SU-DHL-6 (cell line): Measurements from ENCODE around the gene PPIB.

Source experiments
- H2AFZ ChIP-seq: fragments of 200-600 bp; sonication (generic); 2 replicates; pipeline ENCODE4 v1.6.1; 2014; ENCODE audit warnings: low read depth, mild to moderate bottlenecking, moderate library complexity, mixed read lengths, antibody characterized with exemption, low read length; ENCODE audit not compliant: severe bottlenecking
- H3F3A ChIP-seq: fragments of 200-600 bp; shearing (Covaris generic); 2 replicates; pipeline ENCODE4 v1.6.0; 2016; ENCODE audit warnings: antibody characterized with exemption, mild to moderate bottlenecking; ENCODE audit not compliant: insufficient read depth
- H3K27ac ChIP-seq: fragments of 200-600 bp; sonication (generic); 2 replicates; pipeline ENCODE4 v1.5.1; 2016; ENCODE audit warnings: low read depth, mild to moderate bottlenecking, low read length, moderate library complexity, mixed read lengths
- H3K27me3 ChIP-seq: fragments of 200-600 bp; sonication (generic), shearing (Covaris generic); 2 replicates; pipeline ENCODE4 v1.6.0; 2014; ENCODE audit warnings: mild to moderate bottlenecking, low read length
- H3K36me3 ChIP-seq: fragments of 200-600 bp; sonication (generic); 2 replicates; pipeline ENCODE4 v1.6.1; 2014; ENCODE audit warnings: mild to moderate bottlenecking, low read length, mixed read lengths
- H3K4me2 ChIP-seq: fragments of 300-600, 200-600 bp; shearing (Covaris generic), sonication (generic); 2 replicates; pipeline ENCODE4 v1.6.0; 2014; ENCODE audit warnings: low read length, low read depth, mild to moderate bottlenecking; ENCODE audit not compliant: poor library complexity, severe bottlenecking
- H3K4me3 ChIP-seq: fragments of 200-600 bp; sonication (generic); 2 replicates; pipeline ENCODE4 v1.5.1; 2014; ENCODE audit warnings: antibody characterized with exemption, low read length, mild to moderate bottlenecking, mixed read lengths; ENCODE audit not compliant: insufficient read depth, poor library complexity, severe bottlenecking
- H3K79me2 ChIP-seq: fragments of 200-600 bp; sonication (generic); 2 replicates; pipeline ENCODE4 v1.6.1; 2014; ENCODE audit warnings: mild to moderate bottlenecking, low read length, moderate library complexity; ENCODE audit not compliant: insufficient read depth
- H3K9ac ChIP-seq: fragments of 200-600 bp; sonication (generic); 2 replicates; pipeline ENCODE4 v1.7.0; 2014; ENCODE audit warnings: mild to moderate bottlenecking, low read length
- H3K9me2 ChIP-seq: fragments of 200-600 bp; sonication (generic); replicated peaks from 2 replicates; pipeline ENCODE4 v1.6.1; 2014; ENCODE audit warnings: low read length; ENCODE audit not compliant: insufficient read depth
- H3K9me3 ChIP-seq: fragments of 200-600 bp; sonication (generic); 2 replicates; pipeline ENCODE4 v1.6.1; 2014; ENCODE audit warnings: low read length, mixed read lengths; ENCODE audit not compliant: insufficient read depth
- H4K20me1 ChIP-seq: fragments of 200-600 bp; sonication (generic); 2 replicates; pipeline ENCODE4 v1.6.1; 2014; ENCODE audit warnings: low read depth, mild to moderate bottlenecking, antibody characterized with exemption, low read length, moderate library complexity, mixed read lengths
- EZH2phosphoT487 ChIP-seq: fragments of 200-600 bp; sonication (generic), shearing (Covaris generic); conservative IDR thresholded peaks from 2 replicates; pipeline ENCODE4 v1.6.1; 2018; ENCODE audit warnings: mild to moderate bottlenecking, antibody characterized with exemption, low read length, moderate library complexity, mixed read lengths
- TF ChIP-seq, protein P1 (sequence below): fragments of 200-600 bp; sonication (generic); IDR thresholded peaks from one replicate; pipeline ENCODE4 v1.5.1; 2017; ENCODE audit warnings: antibody characterized with exemption, mild to moderate bottlenecking, low read length, moderate library complexity; ENCODE audit not compliant: insufficient read depth, poor library complexity, severe bottlenecking

The PPIB gene

DNA sequence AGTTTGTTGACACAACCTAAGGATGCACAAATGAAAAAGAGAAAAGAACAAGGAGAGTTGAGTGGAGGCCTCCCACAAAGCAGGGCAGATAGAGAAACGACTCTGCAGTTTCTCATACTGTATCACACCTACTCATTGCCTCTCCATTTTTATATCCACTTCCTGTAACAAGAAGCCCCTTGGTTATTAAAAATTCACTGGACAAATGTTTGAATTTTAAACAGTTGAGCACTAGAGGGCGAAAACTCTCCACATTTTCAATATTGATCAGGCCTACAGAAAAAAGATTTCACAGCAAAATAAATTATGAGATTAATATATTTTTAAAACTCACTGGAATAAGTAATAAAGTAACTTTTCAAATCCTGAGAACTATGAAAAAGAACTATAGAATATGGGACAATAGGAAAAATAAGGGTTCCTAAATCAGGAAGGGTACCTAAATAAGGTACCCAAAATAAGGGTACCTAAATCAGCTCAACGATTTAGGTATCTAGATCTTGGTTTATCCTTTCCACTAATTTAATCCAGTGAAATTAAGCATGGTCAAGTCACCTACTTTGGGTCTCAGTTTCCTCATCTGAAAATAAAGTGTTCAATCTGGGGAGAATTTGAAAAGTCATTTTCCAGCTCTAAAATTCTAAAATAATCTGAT is 47.0 kb upstream of the PPIB start:
- Histone ChIP-seq H3K9me2 (no peaks in the 10 kb centered on the region), H3F3A (no peaks in the 10 kb centered on the region), H3K9me3 (no peaks in the 10 kb centered on the region), H3K27me3 (no peaks in the 10 kb centered on the region), H3K4me2 (no peak overlapping the region), H3K9ac (no peak overlapping the region), H3K79me2 (no peaks in the 10 kb centered on the region), H3K4me3 (no peak overlapping the region), H2AFZ (no peak overlapping the region), H3K27ac (no peak overlapping the region), H3K36me3 (no peaks in the 10 kb centered on the region), H4K20me1 (no peaks in the 10 kb centered on the region)
- TF ChIP-seq, protein P1, sequence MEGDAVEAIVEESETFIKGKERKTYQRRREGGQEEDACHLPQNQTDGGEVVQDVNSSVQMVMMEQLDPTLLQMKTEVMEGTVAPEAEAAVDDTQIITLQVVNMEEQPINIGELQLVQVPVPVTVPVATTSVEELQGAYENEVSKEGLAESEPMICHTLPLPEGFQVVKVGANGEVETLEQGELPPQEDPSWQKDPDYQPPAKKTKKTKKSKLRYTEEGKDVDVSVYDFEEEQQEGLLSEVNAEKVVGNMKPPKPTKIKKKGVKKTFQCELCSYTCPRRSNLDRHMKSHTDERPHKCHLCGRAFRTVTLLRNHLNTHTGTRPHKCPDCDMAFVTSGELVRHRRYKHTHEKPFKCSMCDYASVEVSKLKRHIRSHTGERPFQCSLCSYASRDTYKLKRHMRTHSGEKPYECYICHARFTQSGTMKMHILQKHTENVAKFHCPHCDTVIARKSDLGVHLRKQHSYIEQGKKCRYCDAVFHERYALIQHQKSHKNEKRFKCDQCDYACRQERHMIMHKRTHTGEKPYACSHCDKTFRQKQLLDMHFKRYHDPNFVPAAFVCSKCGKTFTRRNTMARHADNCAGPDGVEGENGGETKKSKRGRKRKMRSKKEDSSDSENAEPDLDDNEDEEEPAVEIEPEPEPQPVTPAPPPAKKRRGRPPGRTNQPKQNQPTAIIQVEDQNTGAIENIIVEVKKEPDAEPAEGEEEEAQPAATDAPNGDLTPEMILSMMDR = peak; percentile 54
- no peak for TF ChIP-seq EZH2phosphoT487

DNA sequence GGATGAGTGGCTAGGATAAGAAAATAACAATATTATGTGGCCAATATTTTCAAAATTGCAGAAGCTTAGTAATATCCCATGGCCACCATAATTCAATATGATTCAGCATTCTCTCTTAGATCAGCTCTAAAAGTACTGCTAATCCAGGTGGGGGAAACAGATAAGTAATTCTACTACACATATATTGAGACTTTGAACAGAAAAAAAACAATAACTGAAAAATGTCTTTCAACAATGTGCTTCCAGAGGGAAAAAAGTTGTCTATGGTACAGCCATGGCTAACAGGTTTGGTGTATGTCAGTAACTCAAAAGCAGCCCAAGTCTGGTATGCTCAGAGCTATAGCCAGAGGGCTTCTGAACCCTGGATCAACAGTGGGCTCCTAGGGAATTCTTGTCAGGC is 42.4 kb upstream of the PPIB start:
- no peak overlapping the region for H3K4me3 ChIP-seq
- no peaks in the 10 kb centered on the region for H3K9me2 ChIP-seq
- H3K27ac ChIP-seq = no peak overlapping the region
- TF ChIP-seq, protein P1 = no peak
- no peak for TF ChIP-seq EZH2phosphoT487
- no peaks in the 10 kb centered on the region; the same call in 1 of the 2 replicates for H3F3A ChIP-seq
- H3K9me3 ChIP-seq = no peaks in the 10 kb centered on the region
- no peaks in the 10 kb centered on the region for H4K20me1 ChIP-seq
- no peak overlapping the region for H2AFZ ChIP-seq
- no peak overlapping the region for H3K4me2 ChIP-seq
- no peak overlapping the region for H3K9ac ChIP-seq
- H3K27me3 ChIP-seq = no peaks in the 10 kb centered on the region
- H3K36me3 ChIP-seq = 0 out of 2 replicates have a peak, but pooled peaks cover 3% of the 10 kb centered on the region
- no peaks in the 10 kb centered on the region for H3K79me2 ChIP-seq

DNA sequence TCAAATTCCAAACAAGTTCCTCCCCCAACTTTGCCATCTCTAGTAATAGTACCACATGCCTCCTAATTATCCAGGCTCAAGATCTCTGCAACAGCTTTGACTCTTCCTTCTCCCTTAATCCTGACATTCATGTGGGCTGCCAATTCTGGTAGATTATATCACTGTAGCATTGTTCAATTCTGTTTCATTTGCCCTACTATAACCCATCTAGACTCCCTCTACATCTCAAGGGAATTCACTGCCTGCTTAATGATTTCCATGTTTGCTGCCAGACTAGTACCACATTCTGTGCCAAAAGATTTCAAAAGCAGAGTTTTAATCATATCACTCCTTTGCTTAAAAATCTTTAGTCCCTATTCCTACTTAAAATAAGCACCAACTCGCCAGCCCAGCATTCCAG is 34.6 kb upstream of the PPIB start:
- Histone ChIP-seq H3K27me3 (no peaks in the 10 kb centered on the region), H3K9me2 (no peaks in the 10 kb centered on the region), H3K9ac (no peak overlapping the region), H3K9me3 (no peaks in the 10 kb centered on the region), H3K4me3 (no peak overlapping the region), H3K27ac (no peak overlapping the region), H4K20me1 (no peaks in the 10 kb centered on the region), H3K36me3 (0 out of 2 replicates have a peak, but pooled peaks cover 3% of the 10 kb centered on the region), H3K4me2 (no peak overlapping the region), H2AFZ (no peak overlapping the region), H3K79me2 (no peaks in the 10 kb centered on the region), H3F3A (no peaks in the 10 kb centered on the region; the same call in 1 of the 2 replicates)
- TF ChIP-seq, protein P1 = no peak
- no peak for TF ChIP-seq EZH2phosphoT487
